HepG2 (cell line): ENCODE data around the gene UBALD1. TPM values are rescaled to one million over a fixed set of nuclear protein-coding genes. Genes with fewer than 3 reads are reported as not detected.

ENCODE experiments used
- CENPX ChIP-seq: sonication (generic); formaldehyde crosslinking; IDR thresholded peaks from 2 replicates; pipeline ENCODE4 v1.9.0; 2021; ENCODE audit warnings: mild to moderate bottlenecking, missing genetic modification reagents, moderate library complexity
- DPF2 ChIP-seq: sonication (generic); formaldehyde crosslinking; IDR thresholded peaks from 2 replicates; pipeline ENCODE4 v1.4.0; 2020; ENCODE audit warnings: mild to moderate bottlenecking, low read depth, missing genetic modification reagents, borderline replicate concordance
- HMG20A ChIP-seq: IDR thresholded peaks from 2 replicates; pipeline ENCODE4 v1.6.1; 2016; ENCODE audit warnings: borderline replicate concordance
- KDM1A ChIP-seq: IDR thresholded peaks from 2 replicates; pipeline ENCODE4 v1.6.1; 2016; ENCODE audit warnings: missing compliant biosample characterization
- KDM3A ChIP-seq: IDR thresholded peaks from 2 replicates; pipeline ENCODE4 v1.6.1; 2018; ENCODE audit warnings: low read depth, missing compliant biosample characterization
- MEF2D ChIP-seq: sonication (generic); formaldehyde crosslinking; IDR thresholded peaks from 2 replicates; pipeline ENCODE4 v1.5.1; 2020; ENCODE audit warnings: mild to moderate bottlenecking, missing genetic modification reagents
- MTA3 ChIP-seq: sonication (generic); formaldehyde crosslinking; IDR thresholded peaks from 2 replicates; pipeline ENCODE4 v1.4.0; 2020; ENCODE audit warnings: missing genetic modification reagents
- PITX1 ChIP-seq: sonication (generic); formaldehyde crosslinking; IDR thresholded peaks from 2 replicates; pipeline ENCODE4 v1.5.1; 2020; ENCODE audit warnings: mild to moderate bottlenecking, missing genetic modification reagents
- POLR2AphosphoS2 ChIP-seq: IDR thresholded peaks from 2 replicates; pipeline ENCODE4 v1.6.1; 2011; ENCODE audit warnings: low read depth, low read length, improper control_type of control experiment
- TCF7 ChIP-seq: sonication (generic); IDR thresholded peaks from 2 replicates; pipeline ENCODE4 v1.6.1; 2016; ENCODE audit warnings: antibody characterized with exemption, low read depth
- TCF7L2 ChIP-seq: IDR thresholded peaks from 2 replicates; pipeline ENCODE4 v1.6.1; 2011; ENCODE audit warnings: mild to moderate bottlenecking, low read depth, low read length, moderate library complexity
- ZBTB7A ChIP-seq: sonication (generic); formaldehyde crosslinking; IDR thresholded peaks from 2 replicates; pipeline ENCODE4 v1.8.0; 2022; ENCODE audit warnings: mild to moderate bottlenecking, missing genetic modification reagents
- ZBTB7B ChIP-seq: sonication (generic); formaldehyde crosslinking; IDR thresholded peaks from 2 replicates; pipeline ENCODE4 v1.4.0; 2020; ENCODE audit warnings: missing genetic modification reagents
- ZFAT ChIP-seq: sonication (generic); formaldehyde crosslinking; conservative IDR thresholded peaks from 2 replicates; pipeline ENCODE4 v1.8.1; 2023; ENCODE audit warnings: missing genetic modification reagents, inconsistent platforms
- ZNF10 ChIP-seq: sonication (generic); formaldehyde crosslinking; IDR thresholded peaks from 2 replicates; pipeline ENCODE4 v1.4.0; 2020; ENCODE audit warnings: mild to moderate bottlenecking, low read depth, missing genetic modification reagents, borderline replicate concordance
- ZNF432 ChIP-seq: sonication (generic); formaldehyde crosslinking; IDR thresholded peaks from 2 replicates; pipeline ENCODE4 v1.5.0; 2020; ENCODE audit warnings: missing genetic modification reagents, mild to moderate bottlenecking, borderline replicate concordance
- ZNF484 ChIP-seq: sonication (generic); formaldehyde crosslinking; IDR thresholded peaks from 2 replicates; pipeline ENCODE4 v1.5.1; 2020; ENCODE audit warnings: mild to moderate bottlenecking, low read depth, missing genetic modification reagents, borderline replicate concordance
- ZNF678 ChIP-seq: sonication (generic); formaldehyde crosslinking; IDR thresholded peaks from 2 replicates; pipeline ENCODE4 v1.4.0; 2020; ENCODE audit warnings: mild to moderate bottlenecking, missing genetic modification reagents
- ZNF703 ChIP-seq: sonication (generic); formaldehyde crosslinking; IDR thresholded peaks from 2 replicates; pipeline ENCODE4 v1.5.1; 2020; ENCODE audit warnings: missing genetic modification reagents, mild to moderate bottlenecking, moderate library complexity, borderline replicate concordance
- ZNF709 ChIP-seq: sonication (generic); formaldehyde crosslinking; IDR thresholded peaks from 2 replicates; pipeline ENCODE4 v1.5.0; 2020; ENCODE audit warnings: mild to moderate bottlenecking, missing genetic modification reagents
- ZSCAN29 ChIP-seq: sonication (generic); formaldehyde crosslinking; conservative IDR thresholded peaks from 2 replicates; pipeline ENCODE4 v1.4.0; 2020; ENCODE audit warnings: mild to moderate bottlenecking, missing genetic modification reagents
- polyA plus RNA-seq, 8 experiments: library from polyadenylated mRNA; depleted of rRNA in 3 of 8; stranded (reverse) in 7 of 8; unstranded in 1 of 8; fragments of >200 nt; fragmentation: Illumina TruSeq in 4 of 8; extraction: Trizol in 4 of 8; gene quantifications; 2 replicates each; pipeline versions ENCODE4 v1.2.1 to v1.2.3, GENCODE V29; 2011 to 2016; ENCODE audit warnings: low read depth in 4 of 8, missing spikeins in 1 of 8, mixed read lengths in 1 of 8; ENCODE audit not compliant: insufficient read depth in 1 of 8
- total RNA-seq, 5 experiments: library from RNA; depleted of rRNA; stranded (reverse); fragments of >200 nt; fragmentation: Illumina TruSeq; extraction: Trizol; gene quantifications; 2 replicates each; pipeline ENCODE4 v1.2.3, GENCODE V29; 2016; ENCODE audit warnings: low read depth in 1 of 5
- TF ChIP-seq, protein P1 (sequence below): sonication (generic); formaldehyde crosslinking; conservative IDR thresholded peaks from 2 replicates; pipeline ENCODE4 v1.8.0; 2022; ENCODE audit warnings: missing genetic modification reagents
- TF ChIP-seq, protein P2 (sequence below): sonication (generic); formaldehyde crosslinking; IDR thresholded peaks from 2 replicates; pipeline ENCODE4 v1.5.1; 2020; ENCODE audit warnings: missing genetic modification reagents, mild to moderate bottlenecking, borderline replicate concordance
- TF ChIP-seq, protein P3 (sequence below): sonication (generic); formaldehyde crosslinking; IDR thresholded peaks from 2 replicates; pipeline ENCODE4 v1.5.1; 2020; ENCODE audit warnings: mild to moderate bottlenecking, missing genetic modification reagents, borderline replicate concordance
- TF ChIP-seq, protein P4 (sequence below): fragments of 450-650 bp; IDR thresholded peaks from 2 replicates; pipeline ENCODE4 v1.6.1; 2016

The UBALD1 gene
- total and polyA plus RNA-seq, 2 of the 13 experiments (the other 11 are each of a cell fraction or from before 2014, with no cell fraction given) = 6.8 to 12.3 TPM

DNA sequence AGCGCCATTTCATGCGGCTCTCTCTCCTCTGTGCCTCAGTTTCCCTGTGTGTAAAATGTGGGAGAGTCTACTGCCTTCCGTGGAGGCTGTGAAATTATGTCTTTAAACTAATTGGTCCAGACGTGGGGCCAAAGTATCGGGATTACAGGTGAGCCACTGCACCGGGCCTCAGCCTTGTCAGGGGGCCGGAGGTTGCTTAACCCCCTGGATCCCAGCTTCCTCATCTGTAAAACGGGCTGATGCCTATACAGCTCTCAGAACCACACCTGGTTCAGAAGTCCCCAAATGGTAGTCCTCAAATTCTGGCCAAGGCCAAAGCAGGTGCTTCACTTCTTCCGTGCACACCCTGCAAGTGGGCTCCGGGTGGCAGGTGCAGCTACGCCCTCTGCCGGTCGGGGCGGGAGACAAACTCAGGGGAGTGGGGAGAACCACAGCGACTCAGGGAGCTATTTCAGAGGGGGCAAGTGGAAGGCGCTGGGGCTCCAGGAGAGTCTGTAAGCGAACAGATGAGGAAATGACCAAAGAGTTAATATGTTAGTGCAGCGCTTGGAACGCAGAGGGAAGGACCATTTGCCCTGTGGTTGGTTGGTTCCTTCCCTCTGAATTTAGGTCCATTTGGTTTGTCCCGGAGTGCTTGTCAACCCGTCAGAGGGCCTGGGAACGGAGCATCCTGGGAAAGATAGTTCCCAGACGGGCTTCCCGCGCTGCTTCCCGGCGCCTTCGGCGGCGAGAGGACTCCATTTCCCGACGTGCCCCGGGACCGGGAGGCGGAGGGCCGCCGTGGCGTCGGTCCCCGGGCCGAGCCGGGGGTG lies 9.5 kb upstream of the UBALD1 start, which contains the start of gene MGRN1 (continued):
- TF ChIP-seq ZNF703 (CRISPR knock-in tag) (no peak), KDM3A (CRISPR knock-in tag) (0 out of 2 replicates have a peak, but pooled peaks have one; percentile 34), ZFAT (no peak), ZNF484 (CRISPR knock-in tag) (no peak), DPF2 (no peak), PITX1 (CRISPR knock-in tag) (no peak), ZNF10 (no peak), ZBTB7A (CRISPR knock-in tag) (no peak), HMG20A (CRISPR knock-in tag) (no peak), MTA3 (no peak), ZBTB7B (CRISPR knock-in tag) (0 out of 2 replicates have a peak, but pooled peaks have one; percentile 48), CENPX (CRISPR knock-in tag) (no peak), ZNF678 (CRISPR knock-in tag) (peak; percentile 16; the same call in 1 of the 2 replicates), ZSCAN29 (CRISPR knock-in tag) (no peak), TCF7L2 (no peak), ZNF709 (CRISPR knock-in tag) (0 out of 2 replicates have a peak, but pooled peaks have one; percentile 29), POLR2AphosphoS2 (no peak), KDM1A (peak; percentile 23; the same call in 1 of the 2 replicates), ZNF432 (CRISPR knock-in tag) (no peak), MEF2D (CRISPR knock-in tag) (no peak), TCF7 (no peak)
- TF ChIP-seq, protein P1, sequence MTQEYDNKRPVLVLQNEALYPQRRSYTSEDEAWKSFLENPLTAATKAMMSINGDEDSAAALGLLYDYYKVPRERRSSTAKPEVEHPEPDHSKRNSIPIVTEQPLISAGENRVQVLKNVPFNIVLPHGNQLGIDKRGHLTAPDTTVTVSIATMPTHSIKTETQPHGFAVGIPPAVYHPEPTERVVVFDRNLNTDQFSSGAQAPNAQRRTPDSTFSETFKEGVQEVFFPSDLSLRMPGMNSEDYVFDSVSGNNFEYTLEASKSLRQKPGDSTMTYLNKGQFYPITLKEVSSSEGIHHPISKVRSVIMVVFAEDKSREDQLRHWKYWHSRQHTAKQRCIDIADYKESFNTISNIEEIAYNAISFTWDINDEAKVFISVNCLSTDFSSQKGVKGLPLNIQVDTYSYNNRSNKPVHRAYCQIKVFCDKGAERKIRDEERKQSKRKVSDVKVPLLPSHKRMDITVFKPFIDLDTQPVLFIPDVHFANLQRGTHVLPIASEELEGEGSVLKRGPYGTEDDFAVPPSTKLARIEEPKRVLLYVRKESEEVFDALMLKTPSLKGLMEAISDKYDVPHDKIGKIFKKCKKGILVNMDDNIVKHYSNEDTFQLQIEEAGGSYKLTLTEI = no peak
- TF ChIP-seq, protein P2, sequence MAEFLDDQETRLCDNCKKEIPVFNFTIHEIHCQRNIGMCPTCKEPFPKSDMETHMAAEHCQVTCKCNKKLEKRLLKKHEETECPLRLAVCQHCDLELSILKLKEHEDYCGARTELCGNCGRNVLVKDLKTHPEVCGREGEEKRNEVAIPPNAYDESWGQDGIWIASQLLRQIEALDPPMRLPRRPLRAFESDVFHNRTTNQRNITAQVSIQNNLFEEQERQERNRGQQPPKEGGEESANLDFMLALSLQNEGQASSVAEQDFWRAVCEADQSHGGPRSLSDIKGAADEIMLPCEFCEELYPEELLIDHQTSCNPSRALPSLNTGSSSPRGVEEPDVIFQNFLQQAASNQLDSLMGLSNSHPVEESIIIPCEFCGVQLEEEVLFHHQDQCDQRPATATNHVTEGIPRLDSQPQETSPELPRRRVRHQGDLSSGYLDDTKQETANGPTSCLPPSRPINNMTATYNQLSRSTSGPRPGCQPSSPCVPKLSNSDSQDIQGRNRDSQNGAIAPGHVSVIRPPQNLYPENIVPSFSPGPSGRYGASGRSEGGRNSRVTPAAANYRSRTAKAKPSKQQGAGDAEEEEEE (CRISPR knock-in tag) = no peak
- TF ChIP-seq, protein P3, sequence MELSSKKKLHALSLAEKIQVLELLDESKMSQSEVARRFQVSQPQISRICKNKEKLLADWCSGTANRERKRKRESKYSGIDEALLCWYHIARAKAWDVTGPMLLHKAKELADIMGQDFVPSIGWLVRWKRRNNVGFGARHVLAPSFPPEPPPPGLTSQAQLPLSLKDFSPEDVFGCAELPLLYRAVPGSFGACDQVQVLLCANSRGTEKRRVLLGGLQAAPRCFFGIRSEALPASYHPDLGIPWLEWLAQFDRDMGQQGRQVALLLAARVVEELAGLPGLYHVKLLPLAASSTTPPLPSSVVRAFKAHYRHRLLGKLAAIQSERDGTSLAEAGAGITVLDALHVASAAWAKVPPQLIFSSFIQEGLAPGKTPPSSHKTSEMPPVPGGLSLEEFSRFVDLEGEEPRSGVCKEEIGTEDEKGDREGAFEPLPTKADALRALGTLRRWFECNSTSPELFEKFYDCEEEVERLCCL (CRISPR knock-in tag) = no peak
- TF ChIP-seq, protein P4, sequence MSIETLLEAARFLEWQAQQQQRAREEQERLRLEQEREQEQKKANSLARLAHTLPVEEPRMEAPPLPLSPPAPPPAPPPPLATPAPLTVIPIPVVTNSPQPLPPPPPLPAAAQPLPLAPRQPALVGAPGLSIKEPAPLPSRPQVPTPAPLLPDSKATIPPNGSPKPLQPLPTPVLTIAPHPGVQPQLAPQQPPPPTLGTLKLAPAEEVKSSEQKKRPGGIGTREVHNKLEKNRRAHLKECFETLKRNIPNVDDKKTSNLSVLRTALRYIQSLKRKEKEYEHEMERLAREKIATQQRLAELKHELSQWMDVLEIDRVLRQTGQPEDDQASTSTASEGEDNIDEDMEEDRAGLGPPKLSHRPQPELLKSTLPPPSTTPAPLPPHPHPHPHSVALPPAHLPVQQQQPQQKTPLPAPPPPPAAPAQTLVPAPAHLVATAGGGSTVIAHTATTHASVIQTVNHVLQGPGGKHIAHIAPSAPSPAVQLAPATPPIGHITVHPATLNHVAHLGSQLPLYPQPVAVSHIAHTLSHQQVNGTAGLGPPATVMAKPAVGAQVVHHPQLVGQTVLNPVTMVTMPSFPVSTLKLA = no peak
